Measurements from ENCODE around the gene FN1. TPM values are rescaled to one million over a fixed set of nuclear protein-coding genes. Genes with fewer than 3 reads are reported as not detected.

The FN1 gene
- total RNA-seq, 1 experiment from 2014 or later, result 1,570 TPM

DNA sequence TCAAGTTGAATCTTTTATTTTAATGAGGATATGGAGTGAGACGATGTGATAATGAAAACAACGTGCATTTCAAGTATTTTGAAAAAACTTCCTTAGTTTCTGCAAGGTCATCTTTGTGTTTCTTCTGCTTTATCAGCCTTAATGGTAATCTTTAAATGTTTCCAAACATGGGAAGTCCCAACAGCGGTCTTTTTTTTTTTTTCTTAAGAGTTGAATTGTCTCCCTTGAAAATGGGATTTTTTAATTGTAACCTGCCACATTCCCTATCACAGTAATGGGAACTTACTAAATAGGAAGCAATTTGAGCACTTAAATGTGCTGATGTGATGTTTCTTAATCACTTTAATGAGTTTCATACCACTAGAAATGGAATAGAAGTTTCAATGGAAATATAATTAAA is 78.2 kb downstream of the FN1 start:
- CTCF ChIA-PET, result no interaction called here
- no TSS peak for BruUV-seq (replicated peaks)
- Histone ChIP-seq H3K4me1 (ENCODE audit: insufficient read depth, low read length, poor library complexity, severe bottlenecking) (peaks cover 4% of the 10 kb centered on the region), H3K4me3 (ENCODE audit: low read depth, low read length, poor library complexity, severe bottlenecking) (no peak overlapping the region), H3K36me3 (ENCODE audit: insufficient read depth, low read length, poor library complexity, severe bottlenecking) (peaks cover 29% of the 10 kb centered on the region), H3K9me3 (ENCODE audit: low read depth, low read length, poor library complexity, severe bottlenecking) (no peaks in the 10 kb centered on the region), H3K27ac (ENCODE audit: low read depth, low read length, poor library complexity, severe bottlenecking) (peak overlapping the region; percentile 6), H3K27me3 (replicated peaks; ENCODE audit: insufficient read depth, low read depth, low read length, poor library complexity) (no peaks in the 10 kb centered on the region)
- TF ChIP-seq EZH2 (IDR thresholded peaks at IDR 0.05; ENCODE audit: borderline replicate concordance, low read depth, low read length, poor library complexity, severe bottlenecking), result no peak
- TF ChIP-seq, protein P1, sequence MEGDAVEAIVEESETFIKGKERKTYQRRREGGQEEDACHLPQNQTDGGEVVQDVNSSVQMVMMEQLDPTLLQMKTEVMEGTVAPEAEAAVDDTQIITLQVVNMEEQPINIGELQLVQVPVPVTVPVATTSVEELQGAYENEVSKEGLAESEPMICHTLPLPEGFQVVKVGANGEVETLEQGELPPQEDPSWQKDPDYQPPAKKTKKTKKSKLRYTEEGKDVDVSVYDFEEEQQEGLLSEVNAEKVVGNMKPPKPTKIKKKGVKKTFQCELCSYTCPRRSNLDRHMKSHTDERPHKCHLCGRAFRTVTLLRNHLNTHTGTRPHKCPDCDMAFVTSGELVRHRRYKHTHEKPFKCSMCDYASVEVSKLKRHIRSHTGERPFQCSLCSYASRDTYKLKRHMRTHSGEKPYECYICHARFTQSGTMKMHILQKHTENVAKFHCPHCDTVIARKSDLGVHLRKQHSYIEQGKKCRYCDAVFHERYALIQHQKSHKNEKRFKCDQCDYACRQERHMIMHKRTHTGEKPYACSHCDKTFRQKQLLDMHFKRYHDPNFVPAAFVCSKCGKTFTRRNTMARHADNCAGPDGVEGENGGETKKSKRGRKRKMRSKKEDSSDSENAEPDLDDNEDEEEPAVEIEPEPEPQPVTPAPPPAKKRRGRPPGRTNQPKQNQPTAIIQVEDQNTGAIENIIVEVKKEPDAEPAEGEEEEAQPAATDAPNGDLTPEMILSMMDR (conservative IDR thresholded peaks at IDR 0.05; ENCODE audit: low read depth, low read length), result no peak
- POLR2A ChIA-PET (ENCODE audit: low non-redundant PET), result no interaction called here
- intact Hi-C loops (cut with micrococcal nuclease; ENCODE audit: unreplicated experiment), result no loop called here
- DNase-seq (ENCODE audit: low spot score), result no peak

DNA sequence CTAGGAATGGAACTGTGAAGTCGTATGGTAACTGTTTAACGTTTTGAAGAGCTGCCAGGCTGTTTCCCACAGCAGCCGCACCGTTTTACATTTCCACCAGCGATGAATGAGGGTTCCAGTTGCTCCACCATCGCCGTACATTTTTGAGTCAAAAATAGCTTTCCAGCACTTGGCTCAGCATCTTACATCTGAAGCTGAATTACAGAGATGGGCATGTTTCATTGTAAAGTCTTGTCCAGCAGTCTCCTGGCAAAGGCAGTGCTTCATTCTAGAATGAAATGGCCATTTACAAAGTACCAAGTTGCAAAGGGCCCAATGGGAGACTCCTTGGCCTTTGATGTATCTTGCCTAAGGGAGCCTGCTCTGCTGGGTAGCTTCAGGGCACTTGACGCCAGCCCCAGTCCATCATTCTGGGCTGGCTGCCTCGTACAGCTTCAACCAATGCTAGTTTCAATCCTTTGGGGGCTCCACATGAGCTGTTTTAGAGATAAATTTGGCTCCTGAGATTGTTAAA is 78.9 kb downstream of the FN1 start:
- peaks cover 4% of the 10 kb centered on the region for H3K4me1 ChIP-seq (ENCODE audit: insufficient read depth, low read length, poor library complexity, severe bottlenecking)
- H3K9me3 ChIP-seq (ENCODE audit: low read depth, low read length, poor library complexity, severe bottlenecking), result no peaks in the 10 kb centered on the region
- ChIA-PET CTCF (no interaction called here), POLR2A (ENCODE audit: low non-redundant PET) (no interaction called here)
- peak overlapping the region; percentile 6 for H3K27ac ChIP-seq (ENCODE audit: low read depth, low read length, poor library complexity, severe bottlenecking)
- H3K36me3 ChIP-seq (ENCODE audit: insufficient read depth, low read length, poor library complexity, severe bottlenecking), result peaks cover 22% of the 10 kb centered on the region
- DNase-seq (ENCODE audit: low spot score), result no peak
- H3K4me3 ChIP-seq (ENCODE audit: low read depth, low read length, poor library complexity, severe bottlenecking), result no peak overlapping the region
- intact Hi-C loops (cut with micrococcal nuclease; ENCODE audit: unreplicated experiment), result no loop called here
- no peaks in the 10 kb centered on the region for H3K27me3 ChIP-seq (replicated peaks; ENCODE audit: insufficient read depth, low read depth, low read length, poor library complexity)
- TF ChIP-seq, protein P1 (conservative IDR thresholded peaks at IDR 0.05; ENCODE audit: low read depth, low read length), result no peak
- BruUV-seq (replicated peaks), result no TSS peak

DNA sequence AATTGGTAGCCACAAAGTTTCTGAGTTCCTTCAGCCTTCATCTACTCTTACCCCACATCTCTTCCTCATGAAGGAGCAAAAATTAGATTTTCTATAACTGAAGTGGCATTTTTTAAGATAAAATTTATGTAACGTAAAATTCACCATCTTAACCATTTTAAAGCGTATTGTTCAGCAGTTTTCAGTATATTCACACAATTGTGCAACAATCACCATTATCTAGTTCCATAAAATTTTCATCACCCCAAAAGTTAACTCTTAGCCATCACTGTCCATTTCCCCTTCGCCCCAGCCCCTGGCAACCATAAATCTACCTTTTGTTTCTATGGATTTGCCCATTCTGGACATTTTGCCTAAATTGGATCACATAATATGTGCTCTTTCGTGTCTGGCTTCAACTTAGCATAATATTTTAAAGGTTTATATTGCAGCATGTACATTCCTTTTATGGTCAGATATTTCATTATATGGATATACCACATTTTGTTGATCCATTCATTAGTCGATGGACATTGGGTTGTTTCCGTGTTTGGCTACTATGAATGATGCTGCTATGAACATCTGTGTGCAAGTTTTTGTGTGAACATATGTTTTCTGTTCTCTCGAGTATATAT is 79.4 kb downstream of the FN1 start:
- Histone ChIP-seq H3K27me3 (replicated peaks; ENCODE audit: insufficient read depth, low read depth, low read length, poor library complexity) (no peaks in the 10 kb centered on the region), H3K4me3 (ENCODE audit: low read depth, low read length, poor library complexity, severe bottlenecking) (no peak overlapping the region), H3K4me1 (ENCODE audit: insufficient read depth, low read length, poor library complexity, severe bottlenecking) (peaks cover 4% of the 10 kb centered on the region), H3K27ac (ENCODE audit: low read depth, low read length, poor library complexity, severe bottlenecking) (no peak overlapping the region), H3K9me3 (ENCODE audit: low read depth, low read length, poor library complexity, severe bottlenecking) (no peaks in the 10 kb centered on the region), H3K36me3 (ENCODE audit: insufficient read depth, low read length, poor library complexity, severe bottlenecking) (peaks cover 17% of the 10 kb centered on the region)
- TF ChIP-seq EZH2 (IDR thresholded peaks at IDR 0.05; ENCODE audit: borderline replicate concordance, low read depth, low read length, poor library complexity, severe bottlenecking), result no peak
- TF ChIP-seq, protein P1 (conservative IDR thresholded peaks at IDR 0.05; ENCODE audit: low read depth, low read length), result no peak
- no TSS peak for BruUV-seq (replicated peaks)
- DNase-seq (ENCODE audit: low spot score), result no peak
- POLR2A ChIA-PET (ENCODE audit: low non-redundant PET), result no interaction called here
- intact Hi-C loops (cut with micrococcal nuclease; ENCODE audit: unreplicated experiment), result no loop called here
- CTCF ChIA-PET, result no interaction called here
